HG03442 (cell line): ENCODE data around the gene CHERP.
A peak's percentile ranks its signal among the peaks of the same experiment; 100 is the strongest.

ENCODE experiments used
- ATAC-seq: cut with Tn5 transposase; IDR thresholded peaks from one replicate; pipeline ENCODE4 v1.9.1; 2021; ENCODE audit warnings: mild to moderate bottlenecking, moderate library complexity; ENCODE audit not compliant: unreplicated experiment

CHERP gene, protein sequence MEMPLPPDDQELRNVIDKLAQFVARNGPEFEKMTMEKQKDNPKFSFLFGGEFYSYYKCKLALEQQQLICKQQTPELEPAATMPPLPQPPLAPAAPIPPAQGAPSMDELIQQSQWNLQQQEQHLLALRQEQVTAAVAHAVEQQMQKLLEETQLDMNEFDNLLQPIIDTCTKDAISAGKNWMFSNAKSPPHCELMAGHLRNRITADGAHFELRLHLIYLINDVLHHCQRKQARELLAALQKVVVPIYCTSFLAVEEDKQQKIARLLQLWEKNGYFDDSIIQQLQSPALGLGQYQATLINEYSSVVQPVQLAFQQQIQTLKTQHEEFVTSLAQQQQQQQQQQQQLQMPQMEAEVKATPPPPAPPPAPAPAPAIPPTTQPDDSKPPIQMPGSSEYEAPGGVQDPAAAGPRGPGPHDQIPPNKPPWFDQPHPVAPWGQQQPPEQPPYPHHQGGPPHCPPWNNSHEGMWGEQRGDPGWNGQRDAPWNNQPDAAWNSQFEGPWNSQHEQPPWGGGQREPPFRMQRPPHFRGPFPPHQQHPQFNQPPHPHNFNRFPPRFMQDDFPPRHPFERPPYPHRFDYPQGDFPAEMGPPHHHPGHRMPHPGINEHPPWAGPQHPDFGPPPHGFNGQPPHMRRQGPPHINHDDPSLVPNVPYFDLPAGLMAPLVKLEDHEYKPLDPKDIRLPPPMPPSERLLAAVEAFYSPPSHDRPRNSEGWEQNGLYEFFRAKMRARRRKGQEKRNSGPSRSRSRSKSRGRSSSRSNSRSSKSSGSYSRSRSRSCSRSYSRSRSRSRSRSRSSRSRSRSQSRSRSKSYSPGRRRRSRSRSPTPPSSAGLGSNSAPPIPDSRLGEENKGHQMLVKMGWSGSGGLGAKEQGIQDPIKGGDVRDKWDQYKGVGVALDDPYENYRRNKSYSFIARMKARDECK

DNA sequence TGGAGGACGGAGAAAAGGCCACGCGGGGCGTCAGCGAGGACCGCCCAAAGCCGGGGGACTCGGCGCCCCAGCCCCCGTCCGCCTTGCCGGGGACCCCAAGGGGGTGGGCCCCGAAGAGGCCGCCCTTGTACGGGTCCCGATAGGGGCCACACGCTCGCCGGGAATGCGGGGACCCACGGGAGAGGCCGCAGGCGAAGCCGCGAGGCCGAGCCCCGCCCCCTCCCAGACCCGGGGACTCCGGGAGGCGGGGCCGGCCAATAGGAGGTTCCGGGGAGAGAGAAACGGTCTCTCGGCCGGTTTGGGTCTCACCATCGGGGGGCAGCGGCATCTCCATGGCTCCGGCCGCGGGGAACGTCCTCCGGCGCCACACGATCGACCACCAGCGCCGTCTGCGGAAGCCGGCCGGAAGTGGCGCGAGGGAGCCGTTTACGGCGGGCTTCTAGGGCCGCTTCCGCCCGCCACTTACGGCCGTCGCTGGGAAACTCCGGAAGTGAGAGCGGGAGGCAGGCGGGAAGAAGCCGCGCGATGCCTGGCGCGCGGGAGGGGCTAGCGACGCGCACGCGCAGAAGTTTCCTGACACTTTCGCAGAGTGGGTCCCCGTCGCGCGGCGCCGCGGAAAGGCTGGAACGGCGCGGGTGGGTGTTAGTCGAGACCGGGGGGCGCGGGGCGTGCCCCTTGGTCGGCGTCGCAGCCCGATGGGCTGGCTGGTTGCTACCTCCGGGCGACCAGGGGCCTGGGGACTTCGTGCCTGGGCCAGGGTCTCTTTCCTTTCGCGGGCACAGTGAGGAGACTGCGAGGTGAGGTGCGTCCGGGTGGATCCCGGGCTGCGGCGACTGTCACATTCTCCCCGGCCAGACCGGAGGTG is at the start of gene CHERP:
CHERP (minus strand) TSS at position 393 of the 865 bp plus-strand sequence; CDS start at position 334, 59 bp downstream.
- peak; percentile 74 for ATAC-seq

DNA sequence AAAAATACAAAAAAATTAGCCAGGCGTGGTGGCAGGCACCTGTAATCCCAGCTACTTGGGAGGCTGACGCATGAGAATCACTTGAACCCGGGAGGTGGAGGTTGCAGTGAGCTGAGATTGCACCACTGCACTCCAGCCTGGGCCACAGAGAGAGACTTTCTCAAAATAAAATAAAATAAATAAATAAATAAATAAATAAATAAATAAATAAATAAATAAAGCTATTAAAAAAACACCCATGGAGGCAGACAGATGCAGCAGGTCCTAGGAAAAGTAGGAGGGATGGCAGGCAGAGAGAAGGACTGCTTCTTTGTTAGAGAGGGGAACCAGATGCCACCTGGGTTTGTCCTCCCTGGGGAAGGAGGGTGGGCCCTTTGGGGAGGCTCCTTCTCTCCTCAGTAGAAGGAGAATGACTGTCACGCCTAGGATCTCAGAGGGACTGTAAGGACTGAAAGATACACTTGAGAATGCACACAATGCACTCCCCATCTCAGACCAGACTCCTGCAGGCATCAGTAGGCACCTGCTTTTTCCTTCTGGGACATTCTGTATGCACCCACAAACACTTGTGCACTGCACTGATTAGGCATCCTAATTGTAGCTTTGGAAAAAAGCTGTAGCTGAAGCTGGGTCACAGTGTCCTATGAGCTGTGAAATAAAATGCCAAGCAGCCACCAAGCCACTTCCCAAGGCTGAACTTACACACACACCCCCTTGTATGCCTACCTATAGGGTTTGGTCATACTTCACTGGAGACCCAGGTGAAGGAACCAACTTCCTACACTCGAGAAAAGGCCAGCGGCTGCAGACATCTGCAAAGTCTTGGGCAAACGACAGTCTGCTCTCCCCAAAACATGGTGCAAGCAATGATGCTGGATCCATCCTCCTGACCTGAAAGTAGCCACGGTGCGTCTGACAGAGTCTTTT is 48.9 kb upstream of the CHERP start:
- ATAC-seq: no peak

DNA sequence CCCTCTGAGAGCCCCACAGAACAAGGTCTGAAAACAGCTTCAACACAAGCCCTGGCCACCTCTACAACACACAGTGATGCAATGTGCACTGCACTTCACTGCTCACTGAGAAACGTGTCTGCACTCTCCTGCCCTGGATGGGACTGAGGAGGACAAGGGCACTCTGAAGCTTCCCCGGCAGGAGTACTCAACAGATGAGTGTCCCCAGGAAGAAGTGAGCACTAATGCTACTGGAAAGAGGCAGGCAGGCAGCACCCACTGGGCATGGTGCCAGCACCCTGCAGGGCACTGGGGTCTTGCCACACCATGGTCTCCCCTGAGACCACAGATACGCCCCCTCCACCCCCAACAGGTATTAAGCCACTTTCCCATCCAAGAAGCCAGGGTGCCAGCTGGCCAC is 47.7 kb upstream of the CHERP start:
- ATAC-seq: no peak

DNA sequence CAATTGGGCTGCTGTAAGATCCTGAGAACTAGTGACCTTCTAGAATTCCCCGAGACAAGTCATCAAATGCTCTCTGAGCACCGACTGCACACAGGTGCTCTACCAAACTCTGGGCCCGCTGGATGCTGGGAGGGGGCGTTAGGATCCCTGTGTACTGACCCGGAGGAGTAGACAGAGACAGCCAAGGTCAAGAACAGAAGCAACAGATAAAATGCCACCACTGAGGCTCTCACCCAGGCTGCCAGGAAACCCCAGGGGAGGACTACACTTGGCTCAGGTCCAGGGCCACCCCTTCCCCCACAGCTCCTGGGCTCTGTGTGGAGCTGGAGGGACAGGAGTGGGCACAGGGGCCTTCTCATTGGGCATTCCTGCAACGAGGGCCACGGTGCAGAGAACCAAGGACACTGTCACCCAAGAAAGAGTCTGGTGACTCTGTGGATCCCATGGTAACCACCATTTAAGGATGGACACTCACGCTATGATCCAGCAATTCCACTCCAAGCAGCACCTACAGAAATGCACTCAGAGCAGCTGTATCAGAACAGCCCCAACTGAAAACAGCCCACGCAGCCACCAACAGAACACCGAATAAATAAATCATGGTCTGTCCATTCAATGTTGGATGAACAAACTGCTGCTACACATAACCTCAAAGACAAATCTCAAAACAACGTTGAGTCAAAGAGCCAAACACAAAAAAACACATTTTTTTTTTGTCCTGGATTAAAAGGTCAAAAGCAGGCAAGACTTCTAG is 46.8 kb upstream of the CHERP start:
- no peak for ATAC-seq

GRCh38 chr19:16587833-16588823 is 45.9 kb upstream of the CHERP start:
- peak; percentile 30 for ATAC-seq

- ATAC-seq: no peak
Measured at GRCh38 chr19:16586991-16587832, 45.0 kb upstream of the CHERP start.

GRCh38 chr19:16586477-16586871 is 44.2 kb upstream of the CHERP start:
- ATAC-seq: no peak

- ATAC-seq: peak; percentile 35
Measured at GRCh38 chr19:16585808-16586476, 43.7 kb upstream of the CHERP start.

- no peak for ATAC-seq
Measured at GRCh38 chr19:16585094-16585801, 43.0 kb upstream of the CHERP start.

GRCh38 chr19:16584248-16585093 is 42.2 kb upstream of the CHERP start:
- ATAC-seq: peak; percentile 48

DNA sequence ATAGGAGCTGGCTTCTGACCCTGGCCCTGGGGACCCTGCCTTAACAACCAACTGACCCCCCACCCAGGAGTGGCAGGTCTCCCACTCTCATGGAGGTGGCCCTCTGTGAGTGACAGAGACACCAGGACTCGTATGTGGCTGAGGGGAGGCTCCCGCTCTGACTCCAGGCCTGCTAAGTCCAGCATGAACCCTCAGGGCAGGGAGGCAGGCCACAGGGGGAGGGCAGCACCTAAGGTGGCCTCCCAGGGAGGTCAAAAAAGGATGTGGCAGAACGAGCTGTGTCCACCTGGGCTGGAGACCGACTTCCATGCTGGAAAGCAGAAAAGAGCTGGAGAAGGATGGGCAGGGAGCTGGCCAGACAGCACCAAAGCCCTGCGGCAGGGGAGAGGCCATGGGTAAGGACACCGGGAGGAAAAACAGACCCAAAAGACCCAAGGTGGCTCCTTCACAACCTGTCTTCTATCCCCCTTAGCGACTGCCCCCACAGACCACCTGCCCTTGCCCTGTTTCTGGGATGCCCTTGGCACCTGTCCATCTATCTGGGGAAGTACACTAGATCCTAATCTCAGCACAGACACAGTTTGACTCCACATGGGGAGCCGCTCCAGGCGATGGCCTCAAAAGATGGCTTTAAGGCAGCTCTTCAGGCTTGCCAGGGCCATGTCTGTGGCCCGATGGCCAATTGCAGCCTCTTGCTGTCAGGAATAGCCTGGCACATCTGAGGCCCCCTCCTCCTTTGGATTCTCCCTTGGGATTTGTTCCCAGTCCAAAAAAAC is 40.4 kb upstream of the CHERP start:
- no peak for ATAC-seq

DNA sequence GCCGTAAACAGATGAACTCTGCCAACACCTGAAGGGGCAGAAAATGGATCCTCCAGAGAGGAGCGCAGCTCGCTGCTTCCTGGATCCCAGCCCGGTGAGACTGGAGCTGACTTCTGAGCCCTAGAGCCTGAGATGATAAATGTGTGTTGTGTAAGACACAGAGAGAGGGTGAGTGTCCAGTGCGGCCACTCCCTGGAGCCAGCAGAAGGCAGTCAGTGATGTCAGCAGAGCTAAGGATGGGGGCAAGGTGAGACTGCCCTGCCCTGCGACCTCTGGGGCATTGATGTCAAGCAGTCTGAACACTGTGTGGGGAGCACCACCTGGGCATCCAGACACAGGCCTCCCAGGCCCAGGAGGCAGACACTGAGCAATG is 39.7 kb upstream of the CHERP start:
- ATAC-seq: no peak

DNA sequence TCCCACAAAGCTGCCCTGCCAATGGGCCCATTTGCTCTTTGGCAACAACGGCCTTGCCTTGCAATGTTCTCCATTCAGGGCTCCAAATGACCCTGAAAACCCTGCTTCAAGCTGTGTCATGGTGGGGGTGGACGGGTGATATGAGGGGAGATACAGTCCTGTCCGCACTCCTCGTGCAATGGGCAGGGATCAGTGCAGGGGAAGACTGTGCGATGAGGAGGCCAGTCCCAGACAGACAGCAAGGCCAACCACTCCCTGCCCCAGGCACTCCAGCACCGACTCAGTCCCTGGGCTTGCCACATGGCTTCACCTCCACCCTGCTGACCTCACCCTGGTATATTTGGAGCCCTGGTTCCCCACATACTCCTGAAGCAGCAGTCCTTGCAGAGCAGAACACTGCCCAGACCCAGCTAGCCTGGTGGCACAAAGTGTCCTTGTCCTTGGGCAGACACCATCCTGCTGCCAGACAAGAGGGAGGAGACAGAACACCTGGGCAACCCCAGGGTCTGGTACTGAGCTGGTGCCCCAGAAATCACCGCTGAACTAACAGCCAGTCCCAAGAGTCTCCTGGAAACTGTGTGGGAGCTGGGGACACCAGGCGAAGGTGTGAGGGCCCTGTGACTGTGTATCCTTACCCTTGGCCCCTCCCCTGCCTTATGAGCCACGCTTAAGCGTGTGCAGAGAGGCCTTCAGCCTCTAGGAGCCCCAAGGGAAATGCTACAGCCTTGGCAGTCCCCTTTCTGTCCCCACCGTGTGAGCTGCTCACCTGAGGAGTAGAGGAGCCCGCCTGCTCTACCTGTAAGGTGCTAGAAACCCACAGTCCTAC is 39.1 kb upstream of the CHERP start:
- ATAC-seq: no peak
